ENCODE results near the gene NMB. TPM values are rescaled to one million over a fixed set of nuclear protein-coding genes. Genes with fewer than 3 reads are reported as not detected.

NMB gene
- total RNA-seq, 1 donor from 2014 or later, result 2.9 TPM

GRCh38 chr15:84634228-84634837, 23.7 kb downstream of the NMB start:
- intact Hi-C loops (cut with micrococcal nuclease), result no loop called here
- no peaks in the 10 kb centered on the region for H3K27me3 Mint-ChIP-seq
- no peak for TF ChIP-seq CTCF (IDR thresholded peaks at IDR 0.05)
- H3K9me3 Mint-ChIP-seq, result no peaks in the 10 kb centered on the region
- peaks cover 50% of the 10 kb centered on the region for H3K4me1 Mint-ChIP-seq
- ATAC-seq (ENCODE audit: low read depth), result no peak
- H3K27ac Mint-ChIP-seq, result no peak overlapping the region
- peaks cover 29% of the 10 kb centered on the region for H3K36me3 Mint-ChIP-seq (ENCODE audit: low read depth)
- ChIA-PET CTCF (interaction anchor here (1.0 to 1.2 kb wide), 2 partner anchors 36 to 47 kb away, joined by 4 to 7 read pairs; no protein-coding TSS in a partner anchor), POLR2A (interaction anchor here (0.7 to 6.1 kb wide), 4 partner anchors 20 to 36 kb away, joined by 3 to 61 read pairs (median 4); partner anchors contain the start of gene WDR73)
- DNase-seq, result no peak
- H3K4me3 Mint-ChIP-seq, result peak overlapping the region; percentile 90

GRCh38 chr15:84633311-84634227, 24.4 kb downstream of the NMB start:
- DNase-seq (peak; percentile 67), ATAC-seq (ENCODE audit: low read depth) (peak; percentile 45)
- peaks cover 50% of the 10 kb centered on the region for H3K4me1 Mint-ChIP-seq
- intact Hi-C loops (cut with micrococcal nuclease), result no loop called here
- no peak for TF ChIP-seq CTCF (IDR thresholded peaks at IDR 0.05)
- H3K27me3 Mint-ChIP-seq, result no peaks in the 10 kb centered on the region
- H3K27ac Mint-ChIP-seq, result peak overlapping the region; percentile 87
- H3K9me3 Mint-ChIP-seq, result no peaks in the 10 kb centered on the region
- CTCF ChIA-PET, result interaction anchor here (1.0 to 1.2 kb wide), 2 partner anchors 35 to 46 kb away, joined by 4 to 7 read pairs; no protein-coding TSS in a partner anchor
- peak overlapping the region; percentile 91 for H3K4me3 Mint-ChIP-seq
- POLR2A ChIA-PET, result interaction anchor here (0.6 to 6.1 kb wide), 5 partner anchors 21 to 1057 kb away, joined by 3 to 61 read pairs (median 5); partner anchors contain the start of gene WDR73
- H3K36me3 Mint-ChIP-seq (ENCODE audit: low read depth), result peaks cover 23% of the 10 kb centered on the region

- DNase-seq, result no peak
- CTCF ChIA-PET, result interaction anchor here (1.3 to 2.9 kb wide), 2 partner anchors 24 to 33 kb away, joined by 4 to 9 read pairs; no protein-coding TSS in a partner anchor
Observed at GRCh38 chr15:84631706-84632272, 26.2 kb downstream of the NMB start.

GRCh38 chr15:84629033-84629432, 29.0 kb downstream of the NMB start:
- no peak overlapping the region for H3K27ac Mint-ChIP-seq
- H3K4me3 Mint-ChIP-seq, result no peak overlapping the region
- H3K27me3 Mint-ChIP-seq, result no peaks in the 10 kb centered on the region
- ATAC-seq (ENCODE audit: low read depth), result no peak
- DNase-seq, result no peak
- CTCF ChIA-PET, result interaction anchor here (1.1 kb wide), 1 partner anchor 41 kb away, joined by 3 read pairs; no protein-coding TSS in a partner anchor
- no peaks in the 10 kb centered on the region for H3K9me3 Mint-ChIP-seq
- POLR2A ChIA-PET, result interaction anchor here (1.0 kb wide), 1 partner anchor 30 kb away, joined by 3 read pairs; no protein-coding TSS in a partner anchor
- no peak for TF ChIP-seq CTCF (IDR thresholded peaks at IDR 0.05)
- peaks cover 31% of the 10 kb centered on the region for H3K4me1 Mint-ChIP-seq
- H3K36me3 Mint-ChIP-seq (ENCODE audit: low read depth), result peaks cover 19% of the 10 kb centered on the region
- intact Hi-C loops (cut with micrococcal nuclease), result no loop called here

More at GRCh38 chr15:84631706-84632272, 26.2 kb downstream of the NMB start:
- peak; percentile 1 for ATAC-seq (ENCODE audit: low read depth)
- H3K27me3 Mint-ChIP-seq, result no peaks in the 10 kb centered on the region
- H3K9me3 Mint-ChIP-seq, result no peaks in the 10 kb centered on the region
- POLR2A ChIA-PET, result interaction anchor here (0.6 to 6.1 kb wide), 20 partner anchors 9 to 356 kb away, joined by 3 to 61 read pairs (median 5); partner anchors contain the start of genes NMB, PDE8A, SEC11A and WDR73
- intact Hi-C loops (cut with micrococcal nuclease), result loop anchor here (1.0 kb wide), 5 partner anchors 23 to 350 kb away; partner anchors contain the start of genes PDE8A, SEC11A and WDR73
- H3K36me3 Mint-ChIP-seq (ENCODE audit: low read depth), result peaks cover 11% of the 10 kb centered on the region
- H3K27ac Mint-ChIP-seq, result peak overlapping the region; percentile 93
- peaks cover 46% of the 10 kb centered on the region for H3K4me1 Mint-ChIP-seq
- TF ChIP-seq CTCF (IDR thresholded peaks at IDR 0.05), result no peak
- H3K4me3 Mint-ChIP-seq, result peak overlapping the region; percentile 91

Data from activated B cell treated with CpG ODN at 0.5 μM for 24 hours (primary cell).